WTC11 (cell line): Measurements from ENCODE around the gene CHCHD1. TPM values are rescaled to one million over a fixed set of nuclear protein-coding genes. Genes with fewer than 3 reads are reported as not detected.

ENCODE experiments used
- CREB1 ChIP-seq: sonication (generic); formaldehyde crosslinking; IDR thresholded peaks from 2 replicates; pipeline ENCODE4 v1.8.0; 2023; ENCODE audit warnings: mild to moderate bottlenecking, missing genetic modification reagents
- CTCF ChIP-seq: fragments of 200-600 bp; IDR thresholded peaks from 2 replicates; pipeline ENCODE4 v1.8.0; 2022; ENCODE audit warnings: antibody characterized with exemption
- ERG ChIP-seq: fragments of 250-450 bp; sonication (Bioruptor Pico); IDR thresholded peaks from 2 replicates; pipeline ENCODE4 v1.8.0; 2021; ENCODE audit warnings: mild to moderate bottlenecking
- FOXJ3 ChIP-seq: sonication (generic); formaldehyde crosslinking; IDR thresholded peaks from 2 replicates; pipeline ENCODE4 v1.9.0; 2021; ENCODE audit warnings: missing genetic modification reagents, mild to moderate bottlenecking, borderline replicate concordance
- GRHL2 ChIP-seq: fragments of 250-450 bp; sonication (Bioruptor Pico); IDR thresholded peaks from 2 replicates; pipeline ENCODE4 v1.8.0; 2022; ENCODE audit warnings: mild to moderate bottlenecking, moderate library complexity; ENCODE audit not compliant: insufficient replicate concordance, severe bottlenecking
- MXD4 ChIP-seq: fragments of 250-450 bp; sonication (Bioruptor Pico); IDR thresholded peaks from 2 replicates; pipeline ENCODE4 v1.8.0; 2021; ENCODE audit warnings: mild to moderate bottlenecking, moderate library complexity, borderline replicate concordance
- NR2C2 ChIP-seq: sonication (generic); formaldehyde crosslinking; IDR thresholded peaks from 2 replicates; pipeline ENCODE4 v1.8.0; 2022; ENCODE audit warnings: mild to moderate bottlenecking, missing genetic modification reagents
- PRDM15 ChIP-seq: sonication (generic); formaldehyde crosslinking; IDR thresholded peaks from 2 replicates; pipeline ENCODE4 v1.8.0; 2022; ENCODE audit warnings: missing genetic modification reagents
- PREB ChIP-seq: sonication (generic); formaldehyde crosslinking; IDR thresholded peaks from 2 replicates; pipeline ENCODE4 v1.8.1; 2022; ENCODE audit warnings: mild to moderate bottlenecking, missing genetic modification reagents, moderate library complexity, borderline replicate concordance
- SOX15 ChIP-seq: fragments of 250-450 bp; sonication (Bioruptor Pico); IDR thresholded peaks from 2 replicates; pipeline ENCODE4 v1.9.0; 2021; ENCODE audit warnings: mild to moderate bottlenecking
- SP1 ChIP-seq: sonication (generic); formaldehyde crosslinking; conservative IDR thresholded peaks from 2 replicates; pipeline ENCODE4 v1.8.1; 2022; ENCODE audit warnings: missing genetic modification reagents
- TEAD1 ChIP-seq: sonication (generic); formaldehyde crosslinking; IDR thresholded peaks from 2 replicates; pipeline ENCODE4 v1.8.0; 2022; ENCODE audit warnings: mild to moderate bottlenecking, missing genetic modification reagents
- TP53 ChIP-seq: sonication (generic); formaldehyde crosslinking; IDR thresholded peaks from 2 replicates; pipeline ENCODE4 v1.8.1; 2023; ENCODE audit warnings: mild to moderate bottlenecking, missing genetic modification reagents
- USF2 ChIP-seq: sonication (generic); formaldehyde crosslinking; IDR thresholded peaks from 2 replicates; pipeline ENCODE4 v1.8.1; 2023; ENCODE audit warnings: mild to moderate bottlenecking, missing genetic modification reagents, moderate library complexity
- ZNF121 ChIP-seq: sonication (generic); formaldehyde crosslinking; IDR thresholded peaks from 2 replicates; pipeline ENCODE4 v1.8.0; 2023; ENCODE audit warnings: missing genetic modification reagents
- ZNF138 ChIP-seq: sonication (generic); formaldehyde crosslinking; conservative IDR thresholded peaks from 2 replicates; pipeline ENCODE4 v1.8.1; 2022; ENCODE audit warnings: mild to moderate bottlenecking, moderate library complexity, missing genetic modification reagents
- ZNF219 ChIP-seq: sonication (generic); formaldehyde crosslinking; IDR thresholded peaks from 2 replicates; pipeline ENCODE4 v1.8.0; 2023; ENCODE audit warnings: missing genetic modification reagents, mild to moderate bottlenecking, borderline replicate concordance
- ZNF532 ChIP-seq: fragments of 250-450 bp; sonication (Bioruptor Pico); IDR thresholded peaks from 2 replicates; pipeline ENCODE4 v1.9.0; 2021; ENCODE audit warnings: mild to moderate bottlenecking, borderline replicate concordance
- total RNA-seq: library from RNA; stranded (reverse); gene quantifications from 3 replicates; pipeline ENCODE4 v1.2.3, GENCODE V29; 2021
- TF ChIP-seq, protein P1 (sequence below): sonication (generic); formaldehyde crosslinking; IDR thresholded peaks from 2 replicates; pipeline ENCODE4 v1.8.1; 2022; ENCODE audit warnings: low read depth, mild to moderate bottlenecking, moderate library complexity, missing genetic modification reagents, borderline replicate concordance
- TF ChIP-seq, protein P2 (sequence below): sonication (generic); formaldehyde crosslinking; IDR thresholded peaks from 2 replicates; pipeline ENCODE4 v1.8.0; 2022; ENCODE audit warnings: mild to moderate bottlenecking, missing genetic modification reagents

Gene CHCHD1
- total RNA-seq, 1 experiment from 2014 or later = 45.9 TPM

- TF ChIP-seq USF2 (CRISPR knock-in tag) = no peak; the same call in 1 of the 2 replicates
- no peak for TF ChIP-seq ZNF138 (CRISPR knock-in tag)
- TF ChIP-seq PREB (CRISPR knock-in tag) = no peak
- TF ChIP-seq CREB1 (CRISPR knock-in tag) = peak; percentile 58; the same call in 1 of the 2 replicates
- TF ChIP-seq SP1 (CRISPR knock-in tag) = no peak
- TF ChIP-seq CTCF = no peak
- TF ChIP-seq MXD4 (CRISPR knock-in tag) = no peak
- TF ChIP-seq, protein P1, sequence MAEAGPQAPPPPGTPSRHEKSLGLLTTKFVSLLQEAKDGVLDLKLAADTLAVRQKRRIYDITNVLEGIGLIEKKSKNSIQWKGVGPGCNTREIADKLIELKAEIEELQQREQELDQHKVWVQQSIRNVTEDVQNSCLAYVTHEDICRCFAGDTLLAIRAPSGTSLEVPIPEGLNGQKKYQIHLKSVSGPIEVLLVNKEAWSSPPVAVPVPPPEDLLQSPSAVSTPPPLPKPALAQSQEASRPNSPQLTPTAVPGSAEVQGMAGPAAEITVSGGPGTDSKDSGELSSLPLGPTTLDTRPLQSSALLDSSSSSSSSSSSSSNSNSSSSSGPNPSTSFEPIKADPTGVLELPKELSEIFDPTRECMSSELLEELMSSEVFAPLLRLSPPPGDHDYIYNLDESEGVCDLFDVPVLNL (CRISPR knock-in tag) = no peak
- TF ChIP-seq TEAD1 (CRISPR knock-in tag) = no peak
- TF ChIP-seq, protein P2, sequence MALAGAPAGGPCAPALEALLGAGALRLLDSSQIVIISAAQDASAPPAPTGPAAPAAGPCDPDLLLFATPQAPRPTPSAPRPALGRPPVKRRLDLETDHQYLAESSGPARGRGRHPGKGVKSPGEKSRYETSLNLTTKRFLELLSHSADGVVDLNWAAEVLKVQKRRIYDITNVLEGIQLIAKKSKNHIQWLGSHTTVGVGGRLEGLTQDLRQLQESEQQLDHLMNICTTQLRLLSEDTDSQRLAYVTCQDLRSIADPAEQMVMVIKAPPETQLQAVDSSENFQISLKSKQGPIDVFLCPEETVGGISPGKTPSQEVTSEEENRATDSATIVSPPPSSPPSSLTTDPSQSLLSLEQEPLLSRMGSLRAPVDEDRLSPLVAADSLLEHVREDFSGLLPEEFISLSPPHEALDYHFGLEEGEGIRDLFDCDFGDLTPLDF = 0 out of 2 replicates have a peak, but pooled peaks have one; percentile 19
- no peak for TF ChIP-seq ZNF219 (CRISPR knock-in tag)
- no peak for TF ChIP-seq SOX15 (CRISPR knock-in tag)
- TF ChIP-seq ZNF532 (CRISPR knock-in tag) = no peak
- TF ChIP-seq TP53 (CRISPR knock-in tag) = no peak
- TF ChIP-seq NR2C2 (CRISPR knock-in tag) = peak; percentile 18; the same call in 1 of the 2 replicates
- TF ChIP-seq ZNF121 (CRISPR knock-in tag) = no peak
- 0 out of 2 replicates have a peak, but pooled peaks have one; percentile 72 for TF ChIP-seq ERG
- TF ChIP-seq PRDM15 (CRISPR knock-in tag) = no peak
- no peak for TF ChIP-seq GRHL2
- TF ChIP-seq FOXJ3 (CRISPR knock-in tag) = no peak
These were observed 9.3 kb upstream of the CHCHD1 start (continued) for GRCh38 chr10:73772281-73773151.
